T-helper 2 cell (primary cell): Measurements from ENCODE around the gene TPI1.
A peak's percentile ranks its signal among the peaks of the same experiment; 100 is the strongest.
"Not testable (repeated sequence)": the region's sequence is repeated elsewhere in the genome, so short reads cannot be mapped to it uniquely, and the experiment has no call there.

ENCODE experiments used
- DNase-seq, 5 experiments: peaks; one replicate each; pipeline versions ENCODE4 v3.0.0 to v3.0.0-alpha.2; 2012 to 2022

The TPI1 gene

GRCh38 chr12:6894321-6894720 lies 27.0 kb downstream of the TPI1 start:
- no peak for DNase-seq

DNA sequence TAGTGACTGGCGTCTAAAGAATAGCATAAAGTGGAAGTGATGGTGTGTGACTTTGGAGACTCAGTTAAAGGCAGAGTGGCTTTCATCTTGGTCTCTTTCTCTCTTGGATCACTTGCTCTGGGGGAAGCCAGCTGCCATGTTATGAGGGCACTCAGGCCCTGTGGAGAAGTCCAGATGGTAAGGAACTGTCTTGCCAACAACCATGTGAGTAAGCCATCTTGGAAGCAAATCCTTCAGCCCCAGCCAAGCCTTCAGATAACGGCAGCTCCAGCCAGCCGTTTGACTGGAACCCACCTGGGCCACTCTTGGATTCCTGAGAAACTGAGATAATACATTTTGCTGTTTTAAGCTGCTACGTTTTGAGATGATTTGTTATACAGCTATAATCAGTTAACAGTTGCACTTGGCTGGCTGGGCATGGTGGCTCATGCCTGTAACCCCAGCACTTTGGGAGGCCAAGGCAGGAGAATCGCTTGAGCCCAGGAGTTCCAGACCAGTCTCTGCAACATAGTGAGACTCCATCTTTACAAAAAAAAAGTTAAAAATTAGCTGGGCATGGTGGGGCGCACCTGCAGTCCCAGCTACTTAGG lies 29.6 kb downstream of the TPI1 start:
- DNase-seq = no peak

GRCh38 chr12:6899427-6899826 lies 32.1 kb downstream of the TPI1 start:
- DNase-seq = no peak

GRCh38 chr12:6899837-6900519 lies 32.6 kb downstream of the TPI1 start:
- DNase-seq = no peak

- DNase-seq = no peak
Observed at GRCh38 chr12:6902448-6902847, 35.1 kb downstream of the TPI1 start.

DNA sequence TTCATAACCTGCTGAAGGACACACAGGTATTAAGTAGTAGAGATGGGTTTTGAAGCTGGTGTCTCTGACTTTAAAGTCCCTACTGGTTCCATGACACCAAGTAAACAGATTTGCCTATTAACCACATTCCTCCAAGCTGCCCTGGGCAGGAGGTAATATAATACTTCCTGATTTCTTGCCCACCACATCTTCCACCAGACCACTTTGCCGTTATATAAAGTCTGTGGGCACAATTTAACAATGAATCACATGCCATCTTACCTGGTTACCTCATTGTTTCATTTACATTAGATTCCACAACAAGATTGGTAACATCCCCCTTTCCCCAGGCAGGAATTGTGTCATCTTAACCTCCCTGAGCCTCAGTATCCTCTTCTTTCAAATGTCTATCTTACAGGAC lies 36.4 kb downstream of the TPI1 start:
- DNase-seq = no peak

DNA sequence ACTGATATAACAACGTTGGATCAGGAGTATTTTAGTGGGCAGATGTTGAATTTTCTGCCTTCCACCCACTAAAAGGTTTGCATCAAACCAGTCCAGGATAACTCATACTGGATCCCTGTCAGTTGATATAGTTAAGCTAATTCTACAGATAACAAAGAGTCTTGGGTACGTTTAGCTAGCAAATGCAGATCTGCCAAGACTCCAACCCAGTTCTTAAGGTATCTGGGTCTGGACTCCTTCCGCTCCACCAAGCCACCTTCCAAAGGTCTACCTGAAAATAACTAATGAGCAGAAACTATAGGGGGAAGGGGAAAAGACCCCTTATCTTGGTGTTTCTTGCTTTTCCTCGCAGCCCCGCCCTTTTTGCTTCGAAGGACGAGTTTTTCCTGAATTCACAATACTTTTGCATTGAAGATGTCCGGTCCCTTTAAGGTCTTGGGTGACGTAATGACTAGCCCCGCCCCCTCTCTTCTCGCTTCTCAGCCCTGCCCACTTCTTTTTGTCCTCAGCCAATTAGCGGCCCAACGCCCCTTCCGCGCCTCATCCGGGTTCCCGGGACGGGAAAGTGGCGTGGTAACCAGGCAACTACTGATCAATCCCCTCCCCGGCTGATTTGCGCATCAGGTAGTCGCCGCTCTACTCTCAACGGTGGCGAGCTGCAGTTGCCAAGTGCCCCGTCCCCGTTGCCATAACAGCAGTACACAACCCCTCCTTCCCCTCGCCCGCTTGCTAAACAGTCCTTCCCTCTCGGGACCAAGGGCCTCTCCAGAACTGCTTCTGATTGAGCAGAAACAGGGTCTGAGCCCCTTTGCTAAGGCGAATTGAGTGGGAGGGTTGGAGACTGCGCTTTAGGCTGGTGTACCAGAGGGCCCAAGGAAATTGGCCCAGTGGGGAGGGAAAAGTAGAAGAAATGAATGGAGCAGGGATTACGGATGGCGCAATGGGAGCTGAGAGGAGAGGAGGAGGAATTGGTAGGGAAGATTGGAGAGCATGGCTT lies 37.2 kb downstream of the TPI1 start, which contains the start of gene LRRC23:
Gene LRRC23, plus strand, starts transcription at position 543 of the 997 bp plus-strand sequence. CDS start 812 bp downstream, outside the sequence.
- DNase-seq = peak; percentile 94 to 98 (median 97)

DNA sequence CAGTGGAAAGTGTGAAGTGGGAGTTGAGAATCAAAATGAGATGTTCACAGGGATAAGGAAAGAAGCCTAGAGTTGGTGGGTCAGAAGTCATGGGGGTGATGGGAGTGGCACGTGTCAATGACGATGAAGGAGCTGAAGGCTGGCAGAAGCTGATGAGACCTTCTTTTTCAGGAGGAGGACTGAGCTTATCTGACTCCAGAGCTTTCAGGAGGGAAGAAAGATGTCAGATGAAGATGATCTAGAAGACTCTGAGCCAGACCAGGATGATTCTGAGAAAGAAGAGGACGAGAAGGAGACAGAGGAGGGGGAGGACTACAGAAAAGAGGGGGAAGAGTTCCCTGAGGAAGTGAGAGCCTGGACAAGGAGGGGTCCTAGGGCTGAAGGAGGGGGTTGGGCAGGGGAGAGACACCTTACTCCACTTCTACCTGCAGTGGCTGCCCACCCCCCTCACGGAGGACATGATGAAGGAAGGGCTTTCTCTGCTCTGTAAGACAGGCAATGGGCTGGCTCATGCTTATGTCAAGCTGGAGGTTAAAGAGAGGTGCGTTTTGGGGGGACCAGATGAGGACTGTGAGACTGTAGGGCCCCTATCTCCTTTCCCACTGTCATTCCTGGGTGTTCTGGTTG lies 38.2 kb downstream of the TPI1 start:
- DNase-seq = no peak

DNA sequence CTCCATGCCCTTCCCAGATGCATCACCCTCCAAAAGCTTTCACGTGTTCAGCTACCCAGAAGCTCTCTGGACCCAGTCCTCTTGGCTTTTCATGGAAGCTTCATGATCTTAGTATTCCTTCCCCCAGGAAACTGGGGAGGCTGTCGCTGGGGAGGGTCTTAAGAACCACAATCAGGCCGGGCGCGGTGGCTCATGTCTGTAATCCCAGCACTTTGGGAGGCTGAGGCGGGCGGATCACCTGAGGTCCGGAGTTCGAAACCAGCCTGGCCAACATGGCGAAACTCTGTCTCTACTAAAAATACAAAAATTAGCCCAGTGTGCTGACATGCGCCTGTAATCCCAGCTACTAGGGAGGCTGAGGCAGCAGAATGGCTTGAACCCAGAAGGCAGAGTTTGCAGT lies 40.8 kb downstream of the TPI1 start:
- not testable (repeated sequence) for DNase-seq

DNA sequence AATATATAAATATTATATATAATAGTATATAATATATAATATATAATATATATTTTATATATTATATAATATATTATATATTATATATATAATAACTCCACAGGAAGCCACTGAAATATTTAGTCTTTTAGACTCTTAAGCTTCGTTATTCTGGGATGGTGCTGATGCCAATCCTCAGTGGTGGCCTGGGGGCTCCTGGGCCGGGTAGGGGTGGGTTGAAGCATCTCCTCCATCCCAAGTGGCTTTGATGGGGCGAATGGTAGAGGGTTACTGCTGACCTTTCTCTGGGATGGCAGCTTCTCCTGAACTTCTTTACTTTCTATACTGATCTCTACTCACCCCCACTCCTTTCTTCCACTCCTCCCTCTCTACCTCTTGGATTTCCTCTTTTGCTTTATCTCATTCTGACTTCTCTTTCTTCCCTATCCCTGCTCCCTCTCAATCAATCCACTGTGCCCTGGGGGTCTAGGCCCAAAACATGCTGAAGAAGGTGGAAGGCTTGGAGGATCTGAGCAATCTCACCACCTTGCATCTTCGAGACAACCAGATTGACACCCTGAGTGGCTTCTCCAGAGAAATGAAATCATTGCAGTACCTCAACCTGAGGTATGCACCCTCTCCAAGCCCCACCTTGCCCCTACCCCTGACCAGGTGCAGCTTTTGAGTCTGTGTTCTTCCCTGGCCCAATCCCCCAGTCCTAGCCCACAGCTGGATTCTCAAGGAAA lies 42.3 kb downstream of the TPI1 start:
- no peak for DNase-seq

DNA sequence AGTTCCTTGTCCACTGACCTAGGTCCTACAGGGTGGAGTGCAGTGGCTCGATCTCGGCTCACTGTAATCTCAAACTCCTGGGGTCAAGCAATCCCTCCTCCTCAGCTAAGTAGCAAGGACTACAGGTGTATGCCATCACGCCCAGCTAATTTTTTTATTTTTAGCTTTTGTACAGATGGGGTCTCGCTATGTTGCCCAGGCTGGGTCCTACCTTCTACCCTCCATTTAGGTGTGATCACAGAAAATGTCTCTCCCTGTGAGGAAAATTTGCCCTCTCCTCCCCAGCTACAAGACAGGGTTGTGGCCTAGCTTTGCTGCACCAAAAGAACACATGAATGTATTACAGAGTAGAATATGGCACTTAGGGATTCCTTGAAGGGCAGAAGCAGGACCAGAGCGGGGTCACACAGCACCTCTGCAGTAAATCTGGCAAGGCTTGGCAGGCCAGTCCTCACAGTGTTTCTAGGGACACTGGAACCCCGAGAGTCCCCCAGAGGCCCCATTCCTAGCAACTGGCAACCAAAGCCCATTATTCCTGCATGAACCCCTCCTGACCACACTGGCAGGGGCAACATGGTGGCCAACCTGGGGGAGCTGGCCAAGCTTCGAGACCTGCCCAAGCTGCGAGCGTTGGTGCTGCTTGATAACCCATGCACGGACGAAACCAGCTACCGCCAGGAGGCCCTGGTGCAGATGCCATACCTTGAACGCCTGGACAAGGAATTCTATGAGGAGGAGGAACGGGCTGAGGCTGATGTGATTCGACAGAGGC lies 45.0 kb downstream of the TPI1 start:
- no peak for DNase-seq

DNA sequence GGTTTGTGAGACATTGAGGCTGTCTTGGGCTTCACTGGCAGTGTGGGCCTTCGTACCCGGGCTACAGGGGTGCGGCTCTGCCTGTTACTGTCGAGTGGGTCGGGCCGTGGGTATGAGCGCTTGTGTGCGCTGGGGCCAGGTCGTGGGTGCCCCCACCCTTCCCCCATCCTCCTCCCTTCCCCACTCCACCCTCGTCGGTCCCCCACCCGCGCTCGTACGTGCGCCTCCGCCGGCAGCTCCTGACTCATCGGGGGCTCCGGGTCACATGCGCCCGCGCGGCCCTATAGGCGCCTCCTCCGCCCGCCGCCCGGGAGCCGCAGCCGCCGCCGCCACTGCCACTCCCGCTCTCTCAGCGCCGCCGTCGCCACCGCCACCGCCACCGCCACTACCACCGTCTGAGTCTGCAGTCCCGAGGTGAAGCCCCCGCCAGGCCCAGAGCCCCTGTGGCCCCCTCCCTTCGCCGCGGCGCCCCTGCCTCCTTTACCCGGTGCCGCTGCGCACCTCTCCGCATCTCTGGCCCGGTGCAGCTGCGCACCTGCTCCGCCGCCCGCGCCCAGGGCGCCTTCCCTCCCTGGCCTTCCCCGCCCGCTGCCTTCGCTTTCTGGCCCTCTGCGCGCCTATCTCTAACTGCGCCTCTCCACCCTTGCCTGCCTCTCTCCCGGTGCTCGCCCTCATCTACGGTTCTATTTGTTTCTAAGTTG lies 47.1 kb downstream of the TPI1 start, which contains the start of gene ENO2:
Gene ENO2, plus strand, starts transcription at position 335 of the 701 bp plus-strand sequence. CDS start 1,253 bp downstream, outside the sequence.
- DNase-seq = peak; percentile 68 to 89 (median 80)

DNA sequence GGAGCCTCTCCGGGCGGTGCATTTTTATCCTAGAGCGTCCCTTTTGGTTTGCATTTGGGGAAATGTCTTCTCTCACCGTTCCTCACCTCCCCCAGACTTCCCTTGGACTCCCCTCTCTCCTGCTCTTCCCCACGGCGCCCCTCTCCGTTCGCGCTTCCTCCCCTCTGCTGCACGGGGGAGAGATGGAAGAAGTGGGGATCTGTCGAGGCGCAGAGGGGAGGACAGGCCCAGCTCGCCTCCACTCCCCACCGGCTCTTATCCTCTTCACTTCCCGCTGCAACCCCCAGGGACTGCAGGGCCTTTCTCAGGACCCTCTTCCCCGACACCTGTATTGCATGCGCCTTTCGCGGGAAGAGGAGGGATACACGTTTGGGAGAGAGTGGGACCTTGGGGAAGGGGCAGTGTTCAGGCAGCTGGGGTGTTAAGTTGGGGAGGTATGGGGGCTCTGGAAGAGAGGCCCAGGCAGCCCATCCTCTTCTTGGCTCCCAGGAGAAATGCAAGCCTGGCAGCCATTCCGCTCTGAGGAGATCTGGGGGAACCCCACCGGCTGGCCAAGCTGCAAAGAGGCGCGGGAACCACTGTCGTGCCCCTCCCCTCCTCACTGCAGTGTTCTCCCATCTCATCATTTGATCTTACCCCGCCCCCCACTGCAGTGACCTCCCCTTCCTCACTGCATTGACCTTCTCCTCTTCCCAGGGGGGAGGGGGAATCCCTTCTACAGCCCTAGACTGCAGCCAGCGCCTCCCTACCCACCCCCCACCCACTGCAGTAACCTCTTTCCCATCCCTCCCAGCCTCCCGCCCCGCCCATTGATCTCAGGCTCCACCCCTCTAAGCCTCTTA lies 47.8 kb downstream of the TPI1 start:
- peak in 1 of 5 experiments; percentile 30 for DNase-seq

DNA sequence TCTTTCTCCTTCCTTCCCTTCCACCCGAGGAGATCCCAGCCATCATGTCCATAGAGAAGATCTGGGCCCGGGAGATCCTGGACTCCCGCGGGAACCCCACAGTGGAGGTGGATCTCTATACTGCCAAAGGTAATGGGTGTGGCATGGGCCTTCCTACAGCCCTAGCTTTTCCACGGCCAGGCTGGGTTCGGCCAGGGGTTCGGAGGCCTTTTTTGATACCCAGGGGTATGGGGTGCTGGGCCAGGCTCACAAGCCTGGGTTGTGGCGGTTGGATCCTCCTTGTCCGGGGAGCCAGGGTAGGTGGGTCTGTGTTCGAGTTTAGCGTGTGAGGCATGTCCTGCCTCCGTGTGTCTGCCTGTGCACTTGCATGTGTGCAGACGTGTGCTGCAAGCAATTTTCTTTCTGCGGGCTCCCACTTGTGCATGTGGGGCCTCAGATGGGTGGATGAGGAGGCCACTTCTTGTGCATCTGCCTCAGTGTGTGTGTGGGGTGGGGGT lies 48.5 kb downstream of the TPI1 start:
- DNase-seq = no peak

DNA sequence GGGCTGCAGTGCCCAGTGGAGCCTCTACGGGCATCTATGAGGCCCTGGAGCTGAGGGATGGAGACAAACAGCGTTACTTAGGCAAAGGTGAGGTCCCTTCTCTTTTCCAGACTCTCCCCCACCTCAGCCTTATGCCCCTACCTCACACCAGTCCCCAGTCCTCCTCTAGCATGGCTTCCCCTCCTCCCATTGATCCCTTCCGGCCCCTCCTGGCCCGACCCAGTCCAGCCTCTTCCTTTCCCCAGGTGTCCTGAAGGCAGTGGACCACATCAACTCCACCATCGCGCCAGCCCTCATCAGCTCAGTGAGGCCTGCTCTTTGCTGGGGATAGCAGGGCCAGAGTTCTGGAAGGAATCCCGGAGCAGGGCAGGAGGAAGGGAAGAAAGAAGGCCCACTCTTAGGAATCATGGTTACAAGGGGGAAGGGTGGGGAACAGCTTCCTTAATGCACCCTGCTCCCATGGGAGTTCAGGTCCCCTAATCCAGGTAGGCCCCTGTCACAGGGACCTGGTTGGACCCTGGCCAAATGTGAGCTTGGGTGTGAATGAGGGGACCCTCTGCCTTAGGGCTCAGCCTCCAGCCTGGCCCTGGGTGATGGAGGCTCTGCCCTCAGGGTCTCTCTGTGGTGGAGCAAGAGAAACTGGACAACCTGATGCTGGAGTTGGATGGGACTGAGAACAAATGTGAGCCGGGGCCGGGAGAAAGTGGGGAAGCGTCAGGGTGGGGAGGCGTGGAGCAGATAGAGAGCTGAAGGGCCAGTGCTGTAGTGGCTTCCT lies 49.3 kb downstream of the TPI1 start:
- DNase-seq = no peak

- DNase-seq = no peak
Observed at GRCh38 chr12:6917491-6918231, 50.3 kb downstream of the TPI1 start.

DNA sequence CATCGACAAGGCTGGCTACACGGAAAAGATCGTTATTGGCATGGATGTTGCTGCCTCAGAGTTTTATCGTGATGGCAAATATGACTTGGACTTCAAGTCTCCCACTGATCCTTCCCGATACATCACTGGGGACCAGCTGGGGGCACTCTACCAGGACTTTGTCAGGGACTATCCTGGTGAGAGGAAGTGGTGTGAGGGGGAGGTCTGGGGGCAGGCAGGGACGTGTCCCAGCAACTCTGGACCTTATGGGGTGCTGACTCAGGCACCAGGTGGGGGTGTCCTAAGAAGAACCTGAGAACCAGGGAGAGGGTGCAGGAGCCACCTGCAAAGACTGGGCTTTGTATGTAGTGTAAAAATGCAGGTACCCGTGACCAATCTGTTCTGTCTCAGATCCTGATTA lies 52.3 kb downstream of the TPI1 start:
- DNase-seq = no peak
